HepG2 (cell line): ENCODE measurements around the gene MRPS14. TPM values are rescaled to one million over a fixed set of nuclear protein-coding genes. Genes with fewer than 3 reads are reported as not detected.

Source experiments
- BORCS8-MEF2B ChIP-seq: sonication (generic); formaldehyde crosslinking; IDR thresholded peaks from 2 replicates; pipeline ENCODE4 v1.8.0; 2022; ENCODE audit warnings: mild to moderate bottlenecking, missing genetic modification reagents
- EP300 ChIP-seq, 3 experiments: sonication (generic) in 1 of 3; formaldehyde crosslinking in 1 of 3; IDR thresholded peaks; 2 replicates each; pipeline versions ENCODE4 v1.5.1 to v1.6.1; 2011 to 2020; ENCODE audit warnings: low read depth in 2 of 3, low read length in 2 of 3, borderline replicate concordance in 1 of 3, improper control_type of control experiment in 1 of 3, mild to moderate bottlenecking in 1 of 3, missing genetic modification reagents in 1 of 3, moderate library complexity in 1 of 3
- KLF13 ChIP-seq: sonication (generic); formaldehyde crosslinking; IDR thresholded peaks from 2 replicates; pipeline ENCODE4 v1.4.0; 2020; ENCODE audit warnings: mild to moderate bottlenecking, missing genetic modification reagents
- PATZ1 ChIP-seq: sonication (generic); formaldehyde crosslinking; IDR thresholded peaks from 2 replicates; pipeline ENCODE4 v1.4.0; 2020; ENCODE audit warnings: missing genetic modification reagents
- RARA ChIP-seq: IDR thresholded peaks from 2 replicates; pipeline ENCODE4 v1.6.1; 2016; ENCODE audit warnings: missing genetic modification reagents, missing compliant biosample characterization
- RBFOX2 ChIP-seq: fragments of 200-400 bp; formaldehyde crosslinking; IDR thresholded peaks from 2 replicates; pipeline ENCODE4 v1.6.1; 2017; ENCODE audit warnings: low read depth, mild to moderate bottlenecking, low read length
- ZNF18 ChIP-seq: sonication (generic); formaldehyde crosslinking; IDR thresholded peaks from 2 replicates; pipeline ENCODE4 v1.8.0; 2022; ENCODE audit warnings: mild to moderate bottlenecking, missing genetic modification reagents; ENCODE audit not compliant: insufficient replicate concordance
- ZNF224 ChIP-seq: sonication (generic); formaldehyde crosslinking; IDR thresholded peaks from 2 replicates; pipeline ENCODE4 v1.5.0; 2020; ENCODE audit warnings: mild to moderate bottlenecking, missing genetic modification reagents
- ZSCAN30 ChIP-seq: sonication (generic); formaldehyde crosslinking; IDR thresholded peaks from 2 replicates; pipeline ENCODE4 v1.5.0; 2020; ENCODE audit warnings: mild to moderate bottlenecking, missing genetic modification reagents
- ZSCAN9 ChIP-seq: IDR thresholded peaks from 2 replicates; pipeline ENCODE4 v1.6.1; 2016; ENCODE audit warnings: borderline replicate concordance
- polyA plus RNA-seq, 8 experiments: library from polyadenylated mRNA; depleted of rRNA in 3 of 8; stranded (reverse) in 7 of 8; unstranded in 1 of 8; fragments of >200 nt; fragmentation: Illumina TruSeq in 4 of 8; extraction: Trizol in 4 of 8; gene quantifications; 2 replicates each; pipeline versions ENCODE4 v1.2.1 to v1.2.3, GENCODE V29; 2011 to 2016; ENCODE audit warnings: low read depth in 4 of 8, missing spikeins in 1 of 8, mixed read lengths in 1 of 8; ENCODE audit not compliant: insufficient read depth in 1 of 8
- total RNA-seq, 5 experiments: library from RNA; depleted of rRNA; stranded (reverse); fragments of >200 nt; fragmentation: Illumina TruSeq; extraction: Trizol; gene quantifications; 2 replicates each; pipeline ENCODE4 v1.2.3, GENCODE V29; 2016; ENCODE audit warnings: low read depth in 1 of 5
- TF ChIP-seq, protein P1 (sequence below): sonication (generic); formaldehyde crosslinking; IDR thresholded peaks from 2 replicates; pipeline ENCODE4 v1.4.0; 2020; ENCODE audit warnings: missing genetic modification reagents, mild to moderate bottlenecking, borderline replicate concordance
- TF ChIP-seq, protein P2 (sequence below): sonication (generic); formaldehyde crosslinking; IDR thresholded peaks from 2 replicates; pipeline ENCODE4 v1.4.0; 2020; ENCODE audit warnings: missing genetic modification reagents, borderline replicate concordance
- TF ChIP-seq, protein P3 (sequence below): sonication (generic); formaldehyde crosslinking; IDR thresholded peaks from 2 replicates; pipeline ENCODE4 v1.9.0; 2021; ENCODE audit warnings: missing genetic modification reagents, borderline replicate concordance
- TF ChIP-seq, protein P4 (sequence below): sonication (generic); formaldehyde crosslinking; IDR thresholded peaks from 2 replicates; pipeline ENCODE4 v1.5.1; 2020; ENCODE audit warnings: mild to moderate bottlenecking, moderate library complexity, missing genetic modification reagents

The MRPS14 gene
- total and polyA plus RNA-seq, 2 of the 13 experiments (the other 11 are each of a cell fraction or from before 2014, with no cell fraction given): 36.6 to 43.2 TPM

DNA sequence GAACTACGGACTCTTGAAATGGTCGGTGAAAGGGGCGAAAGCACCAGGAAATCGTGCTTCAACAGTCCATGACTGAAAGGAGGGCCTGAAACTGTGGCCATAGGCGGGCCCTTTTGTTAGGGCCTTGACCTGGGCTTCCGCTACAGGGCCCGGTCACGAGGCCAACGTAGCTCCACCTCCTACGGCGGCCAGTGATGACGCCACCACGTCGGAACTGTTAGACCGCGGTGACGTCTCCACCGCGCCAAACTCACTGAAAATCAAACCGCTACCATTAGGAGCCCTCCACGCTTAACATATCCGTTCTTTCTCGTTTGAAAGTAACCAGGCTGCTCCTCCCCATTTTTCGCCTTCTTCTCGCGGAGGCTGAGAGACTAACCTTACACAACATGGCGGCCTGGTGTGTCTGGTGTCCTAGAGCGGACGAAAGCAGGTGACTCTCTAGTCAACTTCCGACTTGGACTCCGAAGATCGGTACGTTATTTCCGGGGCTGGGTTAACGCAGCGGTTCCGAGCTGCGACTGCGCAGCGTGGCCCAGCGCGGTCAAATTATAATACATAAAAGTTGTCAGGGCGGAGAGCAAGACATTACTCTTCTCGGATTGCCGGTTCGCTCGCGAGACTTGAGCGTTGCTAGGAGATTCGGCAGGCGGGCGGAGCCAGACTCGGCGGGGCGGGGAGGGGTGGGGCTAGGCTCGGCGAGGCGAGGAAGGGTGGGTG, 23.8 kb downstream of the MRPS14 start (continued):
- TF ChIP-seq, protein P1, sequence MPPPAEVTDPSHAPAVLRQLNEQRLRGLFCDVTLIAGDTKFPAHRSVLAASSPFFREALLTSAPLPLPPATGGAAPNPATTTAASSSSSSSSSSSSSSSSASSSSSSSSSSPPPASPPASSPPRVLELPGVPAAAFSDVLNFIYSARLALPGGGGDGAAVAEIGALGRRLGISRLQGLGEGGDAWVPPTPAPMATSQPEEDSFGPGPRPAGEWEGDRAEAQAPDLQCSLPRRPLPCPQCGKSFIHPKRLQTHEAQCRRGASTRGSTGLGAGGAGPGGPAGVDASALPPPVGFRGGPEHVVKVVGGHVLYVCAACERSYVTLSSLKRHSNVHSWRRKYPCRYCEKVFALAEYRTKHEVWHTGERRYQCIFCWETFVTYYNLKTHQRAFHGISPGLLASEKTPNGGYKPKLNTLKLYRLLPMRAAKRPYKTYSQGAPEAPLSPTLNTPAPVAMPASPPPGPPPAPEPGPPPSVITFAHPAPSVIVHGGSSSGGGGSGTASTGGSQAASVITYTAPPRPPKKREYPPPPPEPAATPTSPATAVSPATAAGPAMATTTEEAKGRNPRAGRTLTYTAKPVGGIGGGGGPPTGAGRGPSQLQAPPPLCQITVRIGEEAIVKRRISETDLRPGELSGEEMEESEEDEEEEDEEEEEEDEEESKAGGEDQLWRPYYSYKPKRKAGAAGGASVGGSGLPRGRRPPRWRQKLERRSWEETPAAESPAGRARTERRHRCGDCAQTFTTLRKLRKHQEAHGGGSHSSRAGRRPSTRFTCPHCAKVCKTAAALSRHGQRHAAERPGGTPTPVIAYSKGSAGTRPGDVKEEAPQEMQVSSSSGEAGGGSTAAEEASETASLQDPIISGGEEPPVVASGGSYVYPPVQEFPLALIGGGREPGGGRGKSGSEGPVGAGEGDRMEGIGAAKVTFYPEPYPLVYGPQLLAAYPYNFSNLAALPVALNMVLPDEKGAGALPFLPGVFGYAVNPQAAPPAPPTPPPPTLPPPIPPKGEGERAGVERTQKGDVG (CRISPR knock-in tag): no peak
- TF ChIP-seq, protein P2, sequence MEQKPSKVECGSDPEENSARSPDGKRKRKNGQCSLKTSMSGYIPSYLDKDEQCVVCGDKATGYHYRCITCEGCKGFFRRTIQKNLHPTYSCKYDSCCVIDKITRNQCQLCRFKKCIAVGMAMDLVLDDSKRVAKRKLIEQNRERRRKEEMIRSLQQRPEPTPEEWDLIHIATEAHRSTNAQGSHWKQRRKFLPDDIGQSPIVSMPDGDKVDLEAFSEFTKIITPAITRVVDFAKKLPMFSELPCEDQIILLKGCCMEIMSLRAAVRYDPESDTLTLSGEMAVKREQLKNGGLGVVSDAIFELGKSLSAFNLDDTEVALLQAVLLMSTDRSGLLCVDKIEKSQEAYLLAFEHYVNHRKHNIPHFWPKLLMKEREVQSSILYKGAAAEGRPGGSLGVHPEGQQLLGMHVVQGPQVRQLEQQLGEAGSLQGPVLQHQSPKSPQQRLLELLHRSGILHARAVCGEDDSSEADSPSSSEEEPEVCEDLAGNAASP: peak; percentile 50
- TF ChIP-seq, protein P3, sequence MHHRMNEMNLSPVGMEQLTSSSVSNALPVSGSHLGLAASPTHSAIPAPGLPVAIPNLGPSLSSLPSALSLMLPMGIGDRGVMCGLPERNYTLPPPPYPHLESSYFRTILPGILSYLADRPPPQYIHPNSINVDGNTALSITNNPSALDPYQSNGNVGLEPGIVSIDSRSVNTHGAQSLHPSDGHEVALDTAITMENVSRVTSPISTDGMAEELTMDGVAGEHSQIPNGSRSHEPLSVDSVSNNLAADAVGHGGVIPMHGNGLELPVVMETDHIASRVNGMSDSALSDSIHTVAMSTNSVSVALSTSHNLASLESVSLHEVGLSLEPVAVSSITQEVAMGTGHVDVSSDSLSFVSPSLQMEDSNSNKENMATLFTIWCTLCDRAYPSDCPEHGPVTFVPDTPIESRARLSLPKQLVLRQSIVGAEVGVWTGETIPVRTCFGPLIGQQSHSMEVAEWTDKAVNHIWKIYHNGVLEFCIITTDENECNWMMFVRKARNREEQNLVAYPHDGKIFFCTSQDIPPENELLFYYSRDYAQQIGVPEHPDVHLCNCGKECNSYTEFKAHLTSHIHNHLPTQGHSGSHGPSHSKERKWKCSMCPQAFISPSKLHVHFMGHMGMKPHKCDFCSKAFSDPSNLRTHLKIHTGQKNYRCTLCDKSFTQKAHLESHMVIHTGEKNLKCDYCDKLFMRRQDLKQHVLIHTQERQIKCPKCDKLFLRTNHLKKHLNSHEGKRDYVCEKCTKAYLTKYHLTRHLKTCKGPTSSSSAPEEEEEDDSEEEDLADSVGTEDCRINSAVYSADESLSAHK: no peak
- TF ChIP-seq EP300 (IDR thresholded peaks at IDR 0.05; ENCODE audit: low read depth in 2 of 2, low read length in 2 of 2) (peak in 1 of 2 experiments; percentile 41; a peak in 1 of 4 replicates), EP300 (CRISPR knock-in tag; IDR thresholded peaks at IDR 0.05; ENCODE audit: borderline replicate concordance) (no peak; the same call in 1 of the 2 replicates), KLF13 (CRISPR knock-in tag) (no peak), ZNF18 (CRISPR knock-in tag) (no peak), ZNF224 (CRISPR knock-in tag) (peak; percentile 21; the same call in 1 of the 2 replicates), RARA (CRISPR knock-in tag) (peak; percentile 52), ZSCAN9 (CRISPR knock-in tag) (peak; percentile 86), BORCS8-MEF2B (no peak), PATZ1 (CRISPR knock-in tag) (no peak), RBFOX2 (no peak), ZSCAN30 (CRISPR knock-in tag) (no peak)
- TF ChIP-seq, protein P4, sequence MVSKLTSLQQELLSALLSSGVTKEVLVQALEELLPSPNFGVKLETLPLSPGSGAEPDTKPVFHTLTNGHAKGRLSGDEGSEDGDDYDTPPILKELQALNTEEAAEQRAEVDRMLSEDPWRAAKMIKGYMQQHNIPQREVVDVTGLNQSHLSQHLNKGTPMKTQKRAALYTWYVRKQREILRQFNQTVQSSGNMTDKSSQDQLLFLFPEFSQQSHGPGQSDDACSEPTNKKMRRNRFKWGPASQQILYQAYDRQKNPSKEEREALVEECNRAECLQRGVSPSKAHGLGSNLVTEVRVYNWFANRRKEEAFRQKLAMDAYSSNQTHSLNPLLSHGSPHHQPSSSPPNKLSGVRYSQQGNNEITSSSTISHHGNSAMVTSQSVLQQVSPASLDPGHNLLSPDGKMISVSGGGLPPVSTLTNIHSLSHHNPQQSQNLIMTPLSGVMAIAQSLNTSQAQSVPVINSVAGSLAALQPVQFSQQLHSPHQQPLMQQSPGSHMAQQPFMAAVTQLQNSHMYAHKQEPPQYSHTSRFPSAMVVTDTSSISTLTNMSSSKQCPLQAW: peak; percentile 71
